ENCODE results near the gene ADGRV1.

Gene ADGRV1

DNA sequence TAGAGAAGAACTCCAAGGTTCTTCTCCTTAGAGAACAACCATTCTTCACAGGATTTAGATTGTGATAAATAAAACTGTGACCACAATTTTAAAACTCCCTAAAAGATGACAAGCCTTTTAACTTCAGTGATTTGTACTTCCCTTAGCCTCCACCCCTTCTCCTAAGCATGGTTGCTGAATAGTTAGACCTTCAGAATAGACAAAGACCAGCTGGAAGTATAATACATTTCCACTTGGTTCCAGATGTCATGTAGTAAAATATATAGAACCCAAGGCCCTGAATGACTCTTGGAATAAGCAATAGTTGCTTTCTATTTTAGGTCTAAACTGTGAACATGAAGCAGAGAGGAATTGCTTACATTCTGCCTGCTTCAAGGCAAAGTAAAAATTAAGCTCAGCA, 615.8 kb downstream of the ADGRV1 start:
- no peak for DNase-seq (ENCODE audit: low spot score)

DNA sequence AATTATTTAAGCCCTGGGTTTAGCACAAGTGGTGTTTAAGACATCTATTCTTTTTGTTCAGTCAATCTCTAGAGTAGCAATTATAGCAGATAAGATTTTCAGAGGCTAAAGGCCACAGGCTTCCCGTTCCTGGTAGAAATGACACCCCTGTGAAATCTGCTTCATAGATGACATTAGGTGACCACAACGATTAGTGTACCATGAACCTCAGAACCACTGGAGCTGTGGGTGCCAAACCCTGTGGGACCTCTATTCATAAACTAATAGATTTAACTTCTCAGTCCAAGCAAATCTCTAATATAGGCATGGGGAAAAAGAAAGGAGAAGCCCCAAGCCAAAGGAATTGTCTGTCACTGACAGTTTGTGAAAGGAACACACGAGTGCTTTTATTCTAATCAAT, 617.1 kb downstream of the ADGRV1 start:
- DNase-seq (ENCODE audit: low spot score): no peak

DNA sequence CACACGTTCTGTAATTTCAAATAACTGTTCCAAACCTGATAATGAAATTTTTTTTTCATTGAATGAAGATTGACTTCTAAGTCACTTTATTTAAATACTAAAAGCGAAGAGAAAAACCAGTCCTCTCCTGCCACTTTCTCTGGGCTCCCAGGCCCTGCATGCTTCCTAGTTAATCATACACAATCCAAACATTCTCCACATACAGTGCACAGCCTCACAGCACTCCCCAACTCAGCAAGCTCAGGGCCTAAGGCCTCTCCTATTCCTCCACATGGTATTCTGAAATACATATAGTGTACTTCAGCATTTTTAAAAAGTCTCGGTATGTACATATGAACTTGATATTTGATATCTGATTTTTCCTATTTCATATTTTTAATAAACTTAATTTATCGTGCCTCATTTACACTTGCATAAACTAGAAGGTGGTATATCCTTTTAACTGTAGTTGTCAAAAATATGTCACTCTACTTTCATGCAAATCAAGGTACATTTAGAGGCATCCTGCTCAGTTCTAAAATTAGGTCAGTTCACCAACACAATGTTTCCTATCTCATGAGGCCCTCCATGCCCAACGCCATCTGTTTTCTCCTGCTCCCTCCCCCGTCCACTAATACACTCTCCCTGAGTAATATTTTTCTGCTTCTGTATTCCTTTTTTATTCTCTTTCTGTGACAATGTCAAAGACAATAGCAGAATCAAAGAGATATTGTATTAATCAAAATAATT, 617.9 kb downstream of the ADGRV1 start:
- DNase-seq (ENCODE audit: low spot score): no peak

DNA sequence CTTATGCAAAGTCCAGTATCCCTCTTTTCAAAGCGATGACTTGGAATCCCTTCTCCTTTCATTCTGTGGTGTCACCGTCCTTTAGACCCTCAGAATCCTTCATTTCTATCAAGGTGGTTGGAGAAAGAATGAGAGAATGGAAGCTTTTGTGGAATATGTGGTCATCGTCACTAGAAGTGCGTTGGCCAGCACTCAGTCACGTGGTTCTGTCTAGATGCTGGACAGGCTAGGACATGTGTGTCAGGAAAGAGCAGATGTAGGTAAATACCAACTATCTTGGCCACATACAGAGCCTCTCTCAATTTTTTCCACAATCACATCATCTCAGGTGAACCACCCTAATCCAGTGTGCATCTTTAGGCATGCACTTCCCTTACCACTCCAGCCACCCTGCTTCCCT, 618.5 kb downstream of the ADGRV1 start:
- DNase-seq (ENCODE audit: low spot score): no peak

DNA sequence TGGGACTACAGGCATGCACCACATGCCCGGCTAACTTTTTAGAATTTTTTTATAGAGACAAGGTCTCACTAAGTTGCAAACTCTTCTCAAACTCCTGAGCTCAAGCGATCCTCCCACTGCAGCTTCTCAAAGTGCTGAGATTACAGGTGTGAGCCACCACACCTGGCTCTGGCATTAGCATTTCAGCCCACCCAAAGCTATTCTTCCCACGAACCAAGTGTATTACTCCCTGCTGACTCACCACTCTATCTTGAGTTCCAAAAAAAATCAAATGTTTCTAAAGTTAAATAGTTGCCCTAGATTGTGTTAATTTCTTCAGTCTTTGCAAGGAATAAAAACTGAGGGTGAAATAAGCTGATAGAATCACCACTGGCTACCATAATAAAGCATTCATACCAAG, 619.0 kb downstream of the ADGRV1 start:
- peak; percentile 20 for DNase-seq (ENCODE audit: low spot score)

DNA sequence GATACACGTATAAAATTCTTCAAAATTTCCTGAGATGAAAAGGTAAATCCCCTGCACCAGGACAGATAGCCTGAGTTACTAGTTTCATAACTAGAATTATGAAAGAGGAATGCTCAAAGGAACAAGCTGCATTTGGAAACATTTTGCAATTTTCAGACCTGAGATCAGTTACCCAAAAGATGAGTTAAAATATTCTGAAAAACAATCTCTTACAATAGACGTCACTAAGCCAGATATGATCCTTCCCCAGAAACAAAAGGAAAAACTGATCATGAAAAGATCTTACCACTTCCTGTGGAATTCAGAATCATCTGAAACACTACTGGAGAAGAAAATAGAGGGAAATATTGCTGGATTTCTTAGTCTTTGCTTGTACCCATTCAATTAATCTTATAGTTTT, 619.9 kb downstream of the ADGRV1 start:
- peak; percentile 46 for DNase-seq (ENCODE audit: low spot score)

DNA sequence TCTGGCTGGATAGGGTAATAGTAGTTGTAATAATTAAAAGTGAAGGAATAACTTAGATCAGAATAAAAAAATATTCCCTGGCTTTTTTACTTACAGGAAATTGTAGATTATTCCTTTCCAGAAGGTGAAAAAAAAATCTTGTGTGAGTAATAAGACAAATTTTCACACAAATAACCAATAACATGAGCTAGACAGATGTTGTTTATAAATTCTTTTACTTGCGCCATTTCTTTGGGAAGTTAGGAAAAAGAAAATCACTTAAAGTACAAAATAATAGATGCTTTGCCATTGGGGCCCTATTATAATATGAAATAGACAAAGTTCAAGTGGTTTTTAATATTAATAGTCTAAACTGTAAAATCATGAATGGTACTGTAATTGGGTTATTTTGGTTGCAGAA, 620.4 kb downstream of the ADGRV1 start:
- DNase-seq (ENCODE audit: low spot score): peak; percentile 48

DNA sequence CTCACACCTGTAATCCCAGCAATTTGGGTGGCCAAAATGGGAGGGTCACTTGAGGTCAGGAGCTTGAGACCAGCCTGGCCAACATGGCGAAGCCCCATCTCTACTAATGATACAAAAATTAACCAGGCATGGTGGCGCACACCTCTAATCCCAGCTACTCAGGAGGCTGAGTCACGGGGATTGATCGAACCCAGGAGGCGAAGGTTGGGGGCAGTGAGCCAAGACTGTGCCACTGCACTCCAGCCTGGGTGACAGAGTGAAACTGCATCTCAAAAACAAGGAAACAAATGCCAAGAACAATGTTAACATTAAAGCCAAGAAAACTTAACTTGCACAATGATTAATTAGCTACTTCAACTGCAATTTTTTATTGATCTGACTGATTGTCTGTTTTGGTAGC, 621.9 kb downstream of the ADGRV1 start:
- DNase-seq (ENCODE audit: low spot score): no peak

DNA sequence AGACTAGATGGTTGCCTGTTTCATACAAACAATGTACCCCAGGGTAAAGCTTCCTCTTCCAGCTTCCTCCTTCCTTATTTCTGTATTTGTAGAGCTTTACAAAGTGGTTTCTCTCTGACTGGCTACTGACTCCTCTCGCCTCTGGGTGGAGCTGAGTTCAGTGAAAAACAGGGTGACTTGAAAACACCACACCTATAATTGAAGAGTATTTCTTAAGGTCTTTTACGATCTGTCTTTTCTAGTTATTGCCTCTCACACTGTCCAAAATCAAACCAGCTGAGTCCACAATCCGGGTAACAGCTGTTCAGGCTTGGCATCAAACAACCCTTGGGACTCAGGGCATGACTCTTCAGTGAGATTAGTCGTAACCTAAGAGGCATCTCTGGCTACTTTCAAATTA, 624.2 kb downstream of the ADGRV1 start:
- peak; percentile 16 for DNase-seq (ENCODE audit: low spot score)

DNA sequence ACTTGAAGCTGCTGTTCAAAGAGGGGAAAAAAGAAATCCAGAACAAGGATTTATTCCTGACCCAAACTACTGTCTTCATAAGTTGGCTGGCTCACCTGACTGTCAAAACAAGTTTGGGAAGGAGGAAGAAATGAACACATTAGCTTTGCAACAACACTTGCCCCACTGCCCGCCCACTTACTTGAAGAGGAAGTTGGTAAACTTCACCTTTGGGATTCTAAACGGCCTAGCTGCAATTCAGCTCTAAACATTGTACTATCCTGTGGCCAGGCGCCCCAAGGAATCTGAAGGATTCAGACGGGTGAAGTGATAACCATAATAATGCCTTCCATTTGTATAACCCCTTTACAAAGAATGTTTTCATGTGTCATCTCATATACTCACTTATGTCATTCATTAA, 625.1 kb downstream of the ADGRV1 start:
- DNase-seq (ENCODE audit: low spot score): no peak

DNA sequence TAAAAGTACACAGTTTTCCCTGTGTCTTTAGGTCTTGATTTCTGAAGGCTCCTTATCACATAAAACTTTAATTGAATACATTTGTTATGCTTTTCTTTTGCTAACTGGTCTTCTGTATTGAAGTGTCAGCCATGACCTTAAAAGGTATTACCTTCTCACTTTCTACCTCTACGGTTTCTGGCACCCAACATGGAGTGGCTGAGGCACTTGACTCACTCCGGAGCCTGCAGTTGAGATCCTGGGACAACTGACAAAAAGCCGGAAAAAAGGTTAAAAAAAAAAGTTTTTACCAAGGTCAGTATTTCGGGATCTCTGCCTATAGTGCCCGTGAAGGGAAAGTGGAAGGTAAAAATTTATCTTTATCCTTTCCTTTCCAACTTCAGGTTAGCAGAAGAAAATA, 627.5 kb downstream of the ADGRV1 start:
- DNase-seq (ENCODE audit: low spot score): no peak

DNA sequence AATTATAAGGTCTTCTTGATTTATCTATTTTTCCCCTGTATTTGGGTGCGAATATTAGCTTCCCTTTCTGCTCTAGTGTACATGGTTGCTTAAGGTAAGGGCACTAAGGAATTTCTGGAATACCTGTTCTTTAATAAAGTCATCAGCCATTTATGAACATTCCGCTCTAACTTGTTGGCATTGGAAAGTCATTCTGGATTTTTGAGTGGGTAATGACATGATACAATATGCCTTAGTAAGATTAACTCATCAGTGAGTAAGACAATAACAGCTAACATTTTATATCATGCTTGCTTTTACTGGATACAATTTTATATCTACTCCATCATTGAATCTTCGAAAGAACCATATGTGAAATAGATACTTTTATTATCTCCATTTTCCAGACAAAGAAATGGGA, 628.4 kb downstream of the ADGRV1 start:
- DNase-seq (ENCODE audit: low spot score): no peak

DNA sequence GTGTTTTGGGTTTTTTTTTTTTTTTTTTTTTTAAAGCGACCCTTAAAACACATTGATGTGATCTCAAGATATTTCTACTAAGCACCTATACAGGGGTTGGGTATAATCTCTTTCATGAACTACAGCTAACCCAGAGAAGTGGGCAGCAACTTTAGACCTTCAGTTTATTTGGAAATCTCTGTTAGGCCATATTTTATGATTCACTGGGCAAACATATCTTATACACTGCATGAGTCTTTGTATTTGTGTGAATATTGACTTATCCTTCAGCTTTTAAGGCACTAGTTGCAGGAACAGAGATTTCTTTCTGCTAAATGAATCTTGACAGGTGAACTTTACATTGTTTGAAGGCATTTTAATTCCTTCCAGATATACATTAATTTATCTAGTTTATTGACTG, 630.2 kb downstream of the ADGRV1 start:
- no peak for DNase-seq (ENCODE audit: low spot score)

DNA sequence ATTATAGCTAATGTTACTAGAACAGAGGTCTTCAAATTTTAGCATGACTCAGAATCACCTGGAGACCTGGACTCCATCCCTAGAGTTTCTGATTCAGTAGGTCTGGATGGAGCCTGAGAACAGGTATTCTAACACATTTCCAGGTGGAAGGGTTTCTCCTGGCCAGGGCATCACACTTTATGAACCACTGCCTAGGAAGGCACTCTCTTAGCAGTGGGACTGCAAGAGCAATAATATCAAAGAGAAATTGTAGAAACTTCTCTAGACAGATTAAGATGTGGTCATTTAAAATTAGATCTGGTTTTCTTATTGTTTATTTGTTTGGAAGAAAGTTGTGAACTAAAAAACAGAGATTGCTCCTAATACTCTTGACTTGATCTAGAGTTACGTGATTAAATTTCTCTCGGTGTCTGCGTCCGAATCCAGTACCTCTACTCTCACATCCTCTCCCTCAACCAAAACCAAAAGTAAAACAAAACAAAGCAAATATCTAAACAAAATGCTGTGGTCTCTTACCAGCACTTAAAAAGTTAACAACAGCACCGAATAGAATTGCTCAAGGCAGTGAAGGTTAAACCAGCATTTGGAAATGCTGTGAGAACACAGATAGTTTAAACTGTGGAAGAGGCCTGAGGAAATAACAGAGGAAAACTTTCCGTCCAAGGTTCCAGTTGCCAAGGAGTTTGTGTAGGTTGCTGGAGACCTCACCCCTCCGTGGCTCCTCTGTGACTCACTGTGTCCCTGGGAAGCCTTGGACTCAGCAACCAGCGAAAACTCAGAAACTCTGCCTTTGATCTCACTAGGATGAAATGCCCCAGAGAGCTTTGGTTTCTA, 631.1 kb downstream of the ADGRV1 start:
- peak; percentile 67 for DNase-seq (ENCODE audit: low spot score)

DNA sequence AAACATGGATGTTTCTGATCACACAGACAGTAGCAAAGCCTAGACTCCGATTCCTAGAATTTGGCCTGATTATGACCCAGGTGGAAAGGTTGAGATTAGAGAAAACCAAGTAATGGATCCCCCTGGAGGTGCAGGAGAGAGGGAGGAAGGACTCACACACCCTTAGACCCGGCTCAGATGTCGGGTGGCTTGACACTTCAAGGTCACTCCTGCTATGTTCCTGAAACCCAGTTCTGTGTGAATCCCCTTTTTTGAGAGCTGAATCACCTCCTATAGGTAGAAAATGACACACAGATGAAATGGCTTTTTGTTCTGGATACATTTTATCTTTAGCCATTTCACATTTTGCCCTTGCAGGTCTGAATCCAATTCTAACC, 631.7 kb downstream of the ADGRV1 start:
- no peak for DNase-seq (ENCODE audit: low spot score)

DNA sequence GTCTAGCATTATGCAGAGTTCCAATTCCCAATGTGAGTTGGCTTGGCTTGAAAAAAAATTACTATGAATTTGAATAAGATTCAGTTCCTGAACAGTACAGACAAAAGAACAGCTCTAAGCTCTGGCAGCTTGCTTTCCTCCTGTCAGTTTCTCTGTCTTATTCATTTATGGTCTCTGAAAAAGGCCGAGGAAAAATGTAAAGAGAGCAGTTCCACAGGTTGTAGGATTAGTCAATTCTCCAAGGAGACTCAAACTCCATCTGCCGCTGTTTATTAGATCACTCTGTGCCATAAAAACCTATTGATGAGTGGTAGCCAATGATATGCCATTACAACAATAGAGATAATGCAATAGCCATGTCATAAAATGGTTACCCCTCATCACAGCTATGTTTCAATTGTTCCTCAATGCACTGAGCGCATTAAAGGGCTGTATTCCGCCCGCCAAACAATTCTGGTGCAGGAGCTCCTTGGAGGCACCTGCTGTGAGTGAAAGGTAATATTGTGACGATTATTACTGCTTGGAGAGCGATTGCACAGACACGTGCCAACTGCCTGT, 636.3 kb downstream of the ADGRV1 start:
- DNase-seq (ENCODE audit: low spot score): no peak

DNA sequence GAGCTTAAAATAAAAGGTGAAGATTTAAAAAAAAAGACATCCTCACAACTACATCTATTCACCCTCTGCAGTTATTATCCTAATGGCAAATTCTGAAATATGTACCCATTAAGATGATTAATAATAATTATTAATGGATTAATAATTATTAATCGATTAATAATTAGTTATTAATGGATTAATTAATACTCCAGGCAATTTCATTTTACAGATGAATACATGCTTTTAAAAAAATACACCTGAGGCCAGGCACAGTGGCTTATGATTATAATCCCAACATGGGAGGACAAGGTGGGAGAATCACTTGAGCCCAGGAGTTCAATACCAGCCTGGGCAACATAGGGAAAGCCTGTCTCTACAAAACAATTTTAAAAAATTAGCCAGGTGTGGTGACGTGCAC, 642.1 kb downstream of the ADGRV1 start:
- no peak for DNase-seq (ENCODE audit: low spot score)

DNA sequence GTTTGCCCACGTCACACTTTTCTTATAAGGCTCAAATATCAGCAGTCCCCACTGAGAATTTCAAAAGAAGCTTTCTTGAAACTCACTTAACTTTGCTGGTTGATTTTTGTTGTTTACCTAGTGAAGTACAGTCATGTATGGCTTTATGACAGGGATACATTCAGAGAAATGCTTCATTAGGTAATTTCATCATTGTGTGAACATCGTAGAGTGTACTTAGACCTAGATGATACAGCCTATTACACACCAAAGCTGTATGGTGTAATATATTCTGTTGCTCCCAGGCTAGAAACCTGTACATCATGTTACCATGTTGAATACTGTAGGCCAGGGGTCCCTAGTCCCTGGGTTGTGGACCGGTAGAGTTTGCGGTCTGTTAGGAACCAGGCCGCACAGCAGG, 647.5 kb downstream of the ADGRV1 start:
- no peak for DNase-seq (ENCODE audit: low spot score)

DNA sequence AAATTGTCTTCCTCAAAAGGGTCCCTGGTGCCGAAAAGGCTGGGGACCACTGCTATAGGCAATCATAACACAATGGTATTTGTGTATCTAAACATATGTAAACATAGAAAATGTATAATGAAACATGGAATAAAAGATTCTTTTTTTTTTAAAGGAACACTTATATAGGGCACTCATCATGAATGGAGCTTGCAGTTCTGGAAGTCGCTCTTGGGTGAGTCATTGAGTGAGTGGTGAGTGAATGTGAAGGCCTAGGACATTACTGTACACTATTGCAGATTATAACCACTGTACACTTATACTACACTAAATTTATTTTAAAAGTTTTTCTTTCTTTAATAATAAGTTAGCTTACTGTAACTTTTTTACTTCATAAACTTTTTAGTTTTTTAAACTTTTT, 648.1 kb downstream of the ADGRV1 start:
- DNase-seq (ENCODE audit: low spot score): no peak

DNA sequence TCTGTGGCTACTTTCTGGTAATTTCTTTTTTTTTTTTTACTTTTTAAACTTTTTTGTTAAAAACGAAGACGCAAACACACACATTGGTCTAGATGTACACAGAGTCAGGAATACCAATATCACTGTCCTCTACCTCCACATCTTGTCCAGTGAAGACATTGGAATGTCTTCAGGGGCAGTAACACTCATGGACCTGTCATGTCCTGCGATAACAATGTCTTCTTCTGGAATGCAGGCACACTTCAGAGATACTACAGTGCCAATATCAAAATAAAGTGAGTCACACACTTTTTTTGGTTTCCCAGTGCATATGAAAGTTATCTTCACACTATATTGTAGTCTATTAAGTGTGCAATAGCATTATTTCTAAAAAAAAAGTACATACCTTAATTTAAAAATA, 648.7 kb downstream of the ADGRV1 start:
- no peak for DNase-seq (ENCODE audit: low spot score)

DNA sequence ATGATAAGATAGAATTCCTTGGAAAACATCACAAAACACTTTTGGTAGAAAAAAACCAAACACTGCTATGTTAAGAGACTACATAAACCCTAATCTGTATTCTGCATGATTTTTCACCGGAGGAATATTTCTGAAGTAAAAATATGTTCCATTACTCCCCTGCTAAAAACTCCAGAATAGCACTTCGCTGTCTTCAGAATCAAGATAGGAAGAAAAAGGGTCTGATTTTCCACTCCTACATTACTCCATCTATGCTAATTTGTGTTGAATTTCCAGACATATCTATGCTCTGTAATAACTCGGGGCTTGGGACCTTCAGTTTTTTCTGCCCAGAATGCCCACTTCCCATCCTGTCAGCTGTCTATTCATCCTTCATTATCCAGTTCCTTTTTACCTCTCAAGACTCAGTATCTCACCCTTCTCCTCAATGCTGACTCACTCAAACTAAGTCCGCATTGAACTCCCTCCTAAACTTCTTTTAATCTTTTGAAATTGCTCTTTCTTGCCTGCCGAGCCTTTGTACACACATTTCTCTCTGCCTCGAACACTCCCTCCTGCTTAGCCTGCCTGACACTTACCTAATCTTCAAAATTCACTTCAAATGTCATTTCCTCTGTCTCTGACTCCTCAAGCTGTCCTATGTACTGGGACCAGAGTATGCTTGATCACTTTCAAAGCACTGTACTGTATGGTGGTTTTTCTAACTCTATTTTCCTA, 653.6 kb downstream of the ADGRV1 start:
- DNase-seq (ENCODE audit: low spot score): peak; percentile 12

DNA sequence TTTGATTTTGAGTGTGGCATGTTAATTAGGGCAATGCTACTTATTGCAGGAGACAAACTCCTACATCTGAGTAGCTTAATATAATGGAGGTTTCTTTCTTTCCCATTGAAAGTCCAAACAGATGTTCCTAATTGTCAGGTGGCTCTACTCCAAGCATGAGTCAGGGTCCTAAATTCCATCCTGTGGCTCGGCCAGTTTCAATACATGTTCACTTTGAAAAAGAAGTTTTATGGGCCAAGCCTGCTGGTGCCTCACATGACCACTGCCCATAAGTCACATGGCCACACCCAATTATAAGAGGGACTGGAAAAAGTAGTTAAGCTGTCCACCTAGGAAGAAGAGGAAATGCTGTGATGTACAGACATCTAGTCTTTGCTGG, 654.1 kb downstream of the ADGRV1 start:
- peak; percentile 75 for DNase-seq (ENCODE audit: low spot score)
